Right lobe of liver (tissue), 6 donors: ENCODE results near the gene FBXO41. TPM values are rescaled to one million over a fixed set of nuclear protein-coding genes. Genes with fewer than 3 reads are reported as not detected.

Experiments
- ATAC-seq, 4 donors: fragments of 200-7000 bp; cut with Tn5 transposase; one replicate each; pipeline ENCODE4 v1.9.1; 2020; ENCODE audit warnings: mild to moderate bottlenecking in 4 of 4, moderate library complexity in 4 of 4
- DNase-seq, 3 donors: peaks; one replicate each; pipeline ENCODE4 v3.0.0-alpha.2; 2020
- H3K27ac ChIP-seq, 3 donors: fragments of 200-600 bp; one replicate each; pipeline ENCODE4 v1.8.0; 2022
- H3K27me3 ChIP-seq, 2 donors: fragments of 200-600 bp; one replicate each; pipeline ENCODE4 v1.8.0; 2022
- H3K36me3 ChIP-seq, 4 donors: fragments of 200-600 bp; sonication (generic) in 1 of 4; one replicate each; pipeline versions ENCODE4 v1.5.1 to v1.8.0; 2017 to 2022; ENCODE audit warnings: control low read depth in 1 of 4
- H3K4me1 ChIP-seq, 4 donors: fragments of 200-600 bp; sonication (generic) in 1 of 4; one replicate each; pipeline versions ENCODE4 v1.5.1 to v1.8.0; 2017 to 2022; ENCODE audit warnings: control low read depth in 1 of 4
- H3K4me3 ChIP-seq, 3 donors: fragments of 200-600 bp; one replicate each; pipeline ENCODE4 v1.8.0; 2022
- H3K9me3 ChIP-seq, 4 donors: fragments of 200-600 bp; sonication (generic) in 1 of 4; one replicate each; pipeline versions ENCODE4 v1.5.1 to v1.8.0; 2017 to 2022; ENCODE audit warnings: control low read depth in 1 of 4
- CTCF ChIP-seq, 4 donors: fragments of 200-600 bp in 3 of 4; fragments of 450-650 bp in 1 of 4; IDR thresholded peaks; one replicate each; pipeline versions ENCODE4 v1.5.1 to v1.8.0; 2016 to 2022; ENCODE audit warnings: antibody characterized with exemption in 4 of 4, mild to moderate bottlenecking in 2 of 4
- POLR2A ChIP-seq: fragments of 450-650 bp; IDR thresholded peaks from one replicate; pipeline ENCODE4 v1.6.1; 2017; ENCODE audit warnings: antibody characterized with exemption, mild to moderate bottlenecking
- WGBS: methylation state at CpG from one replicate; pipeline ENCODE4 v1.1.6; 2018; ENCODE audit warnings: low coverage, low lambda C conversion rate; ENCODE audit not compliant: insufficient coverage; ENCODE audit errors: missing lambda C conversion rate; 5-methylcytosine and 5-hydroxymethylcytosine counted together
- intact Hi-C, 2 donors: fragments of 100-400 bp; cut with DNase I; formaldehyde crosslinking; loops; one replicate each; pipeline versions ENCODE4 v1.11.2 to v1.14.1; 2022
- total RNA-seq, 6 experiments: library from RNA; depleted of rRNA in 2 of 6; stranded (reverse); fragments of >200 nt in 2 of 6; fragmentation: NEBNext Ultra II Directional in 3 of 6; extraction: Animal tissue kit (Norgen Biotek cat#: 25700) in 3 of 6; gene quantifications; one replicate each; pipeline versions ENCODE4 v1.1.0 to v1.2.4, GENCODE V29; 2016 to 2023
- donor health status: DM: no; HTN: yes; CAD: no.
- donor health status: DM: no; HTN: no; CAD: no.
- donor health status: DM: no; HTN: no; CAD: no.
- donor health status: DM: no; HTN: yes; CAD: no.
- donor health status: DM: no; HTN: yes; CAD: no.

The FBXO41 gene
- total RNA-seq, 6 experiments from 2014 or later: 0.13 to 0.65 (median 0.38) TPM

- Histone ChIP-seq H3K27ac (no peak overlapping the region), H3K27me3 (peaks cover 0 to 25% of the 10 kb centered on the region in 2 donors), H3K9me3 (no peaks in the 10 kb centered on the region), H3K4me1 (peaks cover 0 to 5% (median 0%) of the 10 kb centered on the region in 4 donors), H3K4me3 (no peak overlapping the region), H3K36me3 (no peaks in the 10 kb centered on the region)
- no peak for TF ChIP-seq POLR2A
- no peak for TF ChIP-seq CTCF (IDR thresholded peaks at IDR 0.05)
- DNase-seq (peak in 2 of 3 donors; percentile 54 to 62), ATAC-seq (peak; percentile 51 to 83 (median 64))
- WGBS: 7% methylated on average over 29 of the region's 34 CpGs
- intact Hi-C loops: no loop called here
Measured at GRCh38 chr2:73291093-73291460, 6.8 kb upstream of the FBXO41 start.

GRCh38 chr2:73290049-73290839, 6.0 kb upstream of the FBXO41 start:
- 57% methylated on average over 5 of the region's 6 CpGs for WGBS
- Histone ChIP-seq H3K27me3 (peaks cover 0 to 25% of the 10 kb centered on the region in 2 donors), H3K4me3 (no peak overlapping the region), H3K27ac (no peak overlapping the region), H3K36me3 (no peaks in the 10 kb centered on the region), H3K9me3 (no peaks in the 10 kb centered on the region), H3K4me1 (peaks cover 0 to 5% (median 0%) of the 10 kb centered on the region in 4 donors)
- intact Hi-C loops: no loop called here
- no peak for TF ChIP-seq POLR2A
- TF ChIP-seq CTCF (IDR thresholded peaks at IDR 0.05): peak; percentile 12 to 60 (median 54)
- ATAC-seq: peak; percentile 52 to 62 (median 58)
- DNase-seq: peak in 1 of 3 donors; percentile 26

GRCh38 chr2:73289304-73289703, 5.0 kb upstream of the FBXO41 start:
- DNase-seq: no peak
- no peak overlapping the region for H3K4me3 ChIP-seq
- no peak for ATAC-seq
- no peaks in the 10 kb centered on the region for H3K36me3 ChIP-seq
- intact Hi-C loops: no loop called here
- no peaks in the 10 kb centered on the region for H3K9me3 ChIP-seq
- H3K27ac ChIP-seq: no peak overlapping the region
- TF ChIP-seq POLR2A (no peak), CTCF (IDR thresholded peaks at IDR 0.05) (no peak)
- peaks cover 0 to 5% (median 2%) of the 10 kb centered on the region in 4 donors for H3K4me1 ChIP-seq
- peaks cover 0 to 20% of the 10 kb centered on the region in 2 donors for H3K27me3 ChIP-seq

- Histone ChIP-seq H3K36me3 (no peaks in the 10 kb centered on the region), H3K27me3 (peaks cover 0 to 3% of the 10 kb centered on the region in 2 donors), H3K4me3 (no peak overlapping the region), H3K27ac (no peak overlapping the region), H3K4me1 (peaks cover 0 to 3% (median 1%) of the 10 kb centered on the region in 4 donors), H3K9me3 (no peaks in the 10 kb centered on the region)
- WGBS: 73% methylated on average over 2 of the region's 3 CpGs
- intact Hi-C loops: no loop called here
- ATAC-seq (no peak), DNase-seq (no peak)
- no peak for TF ChIP-seq CTCF (IDR thresholded peaks at IDR 0.05)
- no peak for TF ChIP-seq POLR2A
Measured at GRCh38 chr2:73286134-73286655, 1.9 kb upstream of the FBXO41 start.
